ENCODE data around the gene CNPY2. TPM values are rescaled to one million over a fixed set of nuclear protein-coding genes. Genes with fewer than 3 reads are reported as not detected.
A peak's percentile ranks its signal among the peaks of the same experiment; 100 is the strongest.

The CNPY2 gene
- total RNA-seq, 1 experiment from 2014 or later = 193 TPM

DNA sequence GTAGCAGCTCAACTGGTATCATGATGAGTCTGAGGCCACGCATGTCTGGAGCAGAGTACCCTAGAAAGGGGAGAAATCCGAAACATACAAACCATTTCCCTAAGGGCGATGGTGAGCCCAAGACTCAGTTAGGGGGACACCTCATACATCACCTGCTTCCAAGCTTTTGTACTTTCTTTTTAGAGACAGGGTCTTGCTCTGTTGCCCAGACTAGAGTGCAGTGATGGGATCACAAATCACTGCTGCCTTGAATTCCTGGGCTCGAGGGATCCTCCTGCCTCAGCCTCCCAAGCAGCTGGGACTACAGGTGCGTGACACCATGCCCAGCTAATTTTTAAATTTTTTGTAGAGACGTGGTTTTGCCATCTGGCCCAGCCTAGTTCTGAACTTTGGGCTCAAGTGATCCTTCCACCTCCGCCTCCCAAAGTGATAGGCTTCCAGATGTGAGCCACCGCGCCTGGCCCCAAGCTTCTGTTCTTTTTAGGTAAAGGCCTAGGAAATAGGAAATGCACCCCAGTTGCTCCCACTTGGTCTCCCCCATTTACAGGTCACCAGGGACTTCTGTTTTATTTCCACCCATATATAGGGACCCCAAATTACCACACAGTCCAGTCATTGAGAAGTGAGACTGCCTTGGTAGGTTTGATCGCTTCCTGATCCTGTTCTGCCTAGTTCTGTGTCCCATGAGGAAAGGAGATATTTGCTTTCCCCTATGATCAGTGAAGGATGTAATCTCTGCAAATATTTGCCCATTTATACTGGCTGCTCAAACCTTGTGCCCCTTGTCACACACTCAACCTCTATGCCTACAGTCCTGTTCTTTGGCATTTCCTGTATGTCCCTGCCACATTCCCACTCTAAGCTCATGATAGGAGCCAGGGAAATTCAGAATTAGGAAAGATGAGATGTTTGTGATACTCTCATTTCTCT lies 46.6 kb upstream of the CNPY2 start, which contains the start of gene APOF:
Gene APOF (minus strand): TSS at position 728 of the 930 bp plus-strand sequence. CDS start 112 bp downstream, at position 616.
- TF ChIP-seq TP53 (CRISPR knock-in tag; IDR thresholded peaks at IDR 0.05) = no peak
- TF ChIP-seq ZNF425 (CRISPR knock-in tag; conservative IDR thresholded peaks at IDR 0.05) = no peak
- no peak for TF ChIP-seq ZNF396 (CRISPR knock-in tag; IDR thresholded peaks at IDR 0.05; ENCODE audit: borderline replicate concordance)
- TF ChIP-seq, protein P1, sequence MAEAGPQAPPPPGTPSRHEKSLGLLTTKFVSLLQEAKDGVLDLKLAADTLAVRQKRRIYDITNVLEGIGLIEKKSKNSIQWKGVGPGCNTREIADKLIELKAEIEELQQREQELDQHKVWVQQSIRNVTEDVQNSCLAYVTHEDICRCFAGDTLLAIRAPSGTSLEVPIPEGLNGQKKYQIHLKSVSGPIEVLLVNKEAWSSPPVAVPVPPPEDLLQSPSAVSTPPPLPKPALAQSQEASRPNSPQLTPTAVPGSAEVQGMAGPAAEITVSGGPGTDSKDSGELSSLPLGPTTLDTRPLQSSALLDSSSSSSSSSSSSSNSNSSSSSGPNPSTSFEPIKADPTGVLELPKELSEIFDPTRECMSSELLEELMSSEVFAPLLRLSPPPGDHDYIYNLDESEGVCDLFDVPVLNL (CRISPR knock-in tag; IDR thresholded peaks at IDR 0.05; ENCODE audit: borderline replicate concordance, low read depth) = no peak
- TF ChIP-seq FOXP4 (CRISPR knock-in tag; IDR thresholded peaks at IDR 0.05) = no peak
- TF ChIP-seq ZNF121 (CRISPR knock-in tag; IDR thresholded peaks at IDR 0.05) = no peak
- no peak for TF ChIP-seq GTF2I (CRISPR knock-in tag; conservative IDR thresholded peaks at IDR 0.05)
- TF ChIP-seq ZNF263 (CRISPR knock-in tag; IDR thresholded peaks at IDR 0.05; ENCODE audit: low read depth) = no peak
- TF ChIP-seq ESRRA (CRISPR knock-in tag; IDR thresholded peaks at IDR 0.05; ENCODE audit: borderline replicate concordance) = no peak
- no peak for TF ChIP-seq SP1 (CRISPR knock-in tag; conservative IDR thresholded peaks at IDR 0.05)
- TF ChIP-seq AFF4 (CRISPR knock-in tag; IDR thresholded peaks at IDR 0.05; ENCODE audit: borderline replicate concordance) = no peak
- TF ChIP-seq CDX4 (CRISPR knock-in tag; IDR thresholded peaks at IDR 0.05; ENCODE audit: borderline replicate concordance) = no peak
- TF ChIP-seq ZNF317 (CRISPR knock-in tag; IDR thresholded peaks at IDR 0.05; ENCODE audit: borderline replicate concordance, low read depth) = no peak
- TF ChIP-seq ZNF416 (CRISPR knock-in tag; IDR thresholded peaks at IDR 0.05) = no peak
- no peak for TF ChIP-seq USF1 (CRISPR knock-in tag; IDR thresholded peaks at IDR 0.05)
- TF ChIP-seq MAX (CRISPR knock-in tag; IDR thresholded peaks at IDR 0.05) = no peak
- TF ChIP-seq ELF4 (CRISPR knock-in tag; IDR thresholded peaks at IDR 0.05; ENCODE audit: low read depth) = no peak
- no peak for TF ChIP-seq NR1H2 (CRISPR knock-in tag; IDR thresholded peaks at IDR 0.05)
- TF ChIP-seq JAZF1 (CRISPR knock-in tag; IDR thresholded peaks at IDR 0.05) = no peak
- peak within 1 kb of the TSS; percentile 99; the same call in 1 of the 2 replicates for H3K27ac Mint-ChIP-seq
- ChIA-PET POLR2A (no interaction called here), CTCF (no interaction called here)
- H3K27me3 Mint-ChIP-seq (ENCODE audit: low read depth) = peaks cover 9% of the 10 kb centered on the region; the same call in 1 of the 2 replicates
- no peaks in the 10 kb centered on the region for H3K9me3 Mint-ChIP-seq
- peaks cover 13% of the 10 kb centered on the region for H3K4me1 Mint-ChIP-seq
- no peak for ATAC-seq
- DNase-seq (ENCODE audit: low spot score) = no peak
- H3K36me3 Mint-ChIP-seq = no peaks in the 10 kb centered on the region
- peak within 1 kb of the TSS; percentile 90 for H3K4me3 Mint-ChIP-seq

All from WTC11 (cell line).